ENCODE data around the gene ZFAND2B. TPM values are rescaled to one million over a fixed set of nuclear protein-coding genes. Genes with fewer than 3 reads are reported as not detected.

Gene ZFAND2B
- total and polyA plus RNA-seq, 2 experiments from 2014 or later = 16.3 to 30.0 TPM

GRCh38 chr2:219172231-219173154, 34.1 kb upstream of the ZFAND2B start (continued):
- TF ChIP-seq ETS1 (IDR thresholded peaks at IDR 0.05) = no peak
- TF ChIP-seq EZH2 (IDR thresholded peaks at IDR 0.05; ENCODE audit: low read depth, unreplicated experiment) = no peak
- TF ChIP-seq STAT1 (IDR thresholded peaks at IDR 0.05; ENCODE audit: unreplicated experiment) = no peak
- TF ChIP-seq ZNF331 (CRISPR knock-in tag; IDR thresholded peaks at IDR 0.05; ENCODE audit: low read depth) = no peak

- Mint-ChIP-seq H3K27ac (no peak overlapping the region), H3K4me3 (no peak overlapping the region), H3K36me3 (ENCODE audit: low read depth) (peaks cover 17% of the 10 kb centered on the region), H3K27me3 (ENCODE audit: insufficient read depth, low read depth, poor library complexity) (peaks cover 16% of the 10 kb centered on the region), H3K9me3 (no peaks in the 10 kb centered on the region; the same call in 2 of the 3 replicates), H3K4me1 (peaks cover 12% of the 10 kb centered on the region)
- H2AFZ ChIP-seq = no peak overlapping the region
- H3K4me1 ChIP-seq (ENCODE audit: insufficient read depth) = peaks cover 6% of the 10 kb centered on the region
- DNase-seq (ENCODE audit: low spot score) (no peak), ATAC-seq (no peak)
- no peaks in the 10 kb centered on the region for H4K20me1 ChIP-seq (replicated peaks; ENCODE audit: insufficient read depth)
- no peak overlapping the region for H3K4me2 ChIP-seq
- H3K79me2 ChIP-seq (replicated peaks; ENCODE audit: insufficient read depth) = no peaks in the 10 kb centered on the region
- no peak overlapping the region for H3K4me3 ChIP-seq
- no peaks in the 10 kb centered on the region for H3K27me3 ChIP-seq (ENCODE audit: insufficient read depth)
- peaks cover 17% of the 10 kb centered on the region for H3F3A ChIP-seq (replicated peaks; ENCODE audit: low read depth)
- no peaks in the 10 kb centered on the region for H3K9me2 ChIP-seq (ENCODE audit: insufficient read depth)
- no peaks in the 10 kb centered on the region for H3K36me3 ChIP-seq (ENCODE audit: insufficient read depth)
- H3K27ac ChIP-seq (ENCODE audit: low read depth) = no peak overlapping the region
- no peak for TF ChIP-seq NANOG (IDR thresholded peaks at IDR 0.05; ENCODE audit: borderline replicate concordance)
- no peak for TF ChIP-seq CREB1 (CRISPR knock-in tag; IDR thresholded peaks at IDR 0.05; ENCODE audit: low read depth)
- TF ChIP-seq ZNF331 (CRISPR knock-in tag; IDR thresholded peaks at IDR 0.05; ENCODE audit: low read depth) = no peak
- no peak for TF ChIP-seq ZNF462 (CRISPR knock-in tag; IDR thresholded peaks at IDR 0.05)
- TF ChIP-seq ZNF114 (CRISPR knock-in tag; IDR thresholded peaks at IDR 0.05) = no peak
- TF ChIP-seq POLR2AphosphoS5 (IDR thresholded peaks at IDR 0.05; ENCODE audit: low read depth) = no peak
- no peak for TF ChIP-seq STAT1 (IDR thresholded peaks at IDR 0.05; ENCODE audit: unreplicated experiment)
- TF ChIP-seq CTCF (conservative IDR thresholded peaks at IDR 0.05; ENCODE audit: low read depth in 2 of 2) = no peak
- TF ChIP-seq ETS1 (IDR thresholded peaks at IDR 0.05) = no peak
- TF ChIP-seq EZH2phosphoT487 (IDR thresholded peaks at IDR 0.05; ENCODE audit: unreplicated experiment) = no peak
Observed at GRCh38 chr2:219173176-219173575, 33.4 kb upstream of the ZFAND2B start.

Measured in GM23338 (cell line).